GM11168 (cell line): ENCODE data around the gene EYA2.

Experiments used
- in situ Hi-C: fragments of 300-500 bp; cut with MboI; formaldehyde crosslinking; loops from one replicate; pipeline ENCODE4 v1.12.0; 2022; ENCODE audit warnings: low sequenced_read_pairs; ENCODE audit not compliant: unreplicated experiment

Gene EYA2

DNA sequence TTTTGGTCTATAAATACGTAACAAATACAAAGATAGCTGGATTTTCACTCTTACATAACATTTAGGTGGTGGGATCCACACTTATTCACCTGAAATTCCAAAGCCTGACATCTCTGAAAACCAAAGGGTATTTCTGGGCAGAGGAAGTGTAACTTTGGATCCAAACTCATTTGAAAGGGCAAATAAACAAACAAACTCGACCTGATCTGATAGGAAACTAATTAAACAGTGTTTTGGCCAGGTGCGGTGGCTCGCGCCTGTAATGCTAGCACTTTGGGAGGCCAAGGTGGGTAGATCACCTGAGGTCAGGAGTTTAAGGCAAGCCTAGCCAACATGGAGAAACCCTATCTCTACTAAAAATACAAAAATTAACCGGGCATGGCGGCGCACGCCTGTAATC, 332.9 kb downstream of the EYA2 start:
- in situ Hi-C loops, result no loop called here

DNA sequence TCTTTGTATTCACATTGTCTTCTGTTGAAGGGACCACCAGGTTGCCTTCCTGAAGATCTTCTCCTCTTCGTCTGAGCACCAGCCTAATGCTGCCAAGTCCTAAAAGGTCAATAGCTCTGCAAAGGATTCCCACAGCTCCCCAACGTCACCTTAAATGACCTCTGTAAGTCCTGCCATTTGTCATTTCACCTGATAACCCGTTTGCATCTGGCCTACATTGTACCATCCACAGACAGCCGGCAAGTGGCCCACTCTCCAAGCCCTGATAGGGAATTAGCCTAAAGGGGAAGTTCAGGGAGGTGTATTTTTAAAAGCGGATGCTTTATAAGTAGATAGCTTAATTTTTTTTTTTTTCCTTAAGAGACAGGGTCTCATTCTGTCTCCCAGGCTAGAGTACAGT, 334.0 kb downstream of the EYA2 start:
- in situ Hi-C loops, result no loop called here

DNA sequence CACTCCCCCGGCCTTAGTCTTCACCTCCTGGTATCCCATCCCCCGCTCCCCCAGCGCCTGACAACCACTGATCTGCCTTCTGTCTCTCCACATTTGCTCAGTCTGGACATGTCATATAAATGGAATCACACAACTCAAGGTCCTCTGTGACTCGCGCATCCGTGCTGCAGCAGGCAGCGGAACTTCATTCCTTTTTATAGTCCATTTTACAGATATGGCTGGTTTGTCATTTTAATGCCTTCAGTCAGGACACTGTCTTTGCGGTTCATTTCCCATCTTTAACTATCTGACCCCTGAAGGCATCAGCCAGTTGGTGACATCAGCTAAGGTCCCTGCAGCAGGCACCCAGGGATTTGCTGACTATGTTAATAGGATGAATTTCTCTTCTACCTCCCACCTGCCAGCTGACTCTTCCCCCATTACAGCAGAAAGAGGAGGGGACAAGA, 336.2 kb downstream of the EYA2 start:
- in situ Hi-C loops, result no loop called here

DNA sequence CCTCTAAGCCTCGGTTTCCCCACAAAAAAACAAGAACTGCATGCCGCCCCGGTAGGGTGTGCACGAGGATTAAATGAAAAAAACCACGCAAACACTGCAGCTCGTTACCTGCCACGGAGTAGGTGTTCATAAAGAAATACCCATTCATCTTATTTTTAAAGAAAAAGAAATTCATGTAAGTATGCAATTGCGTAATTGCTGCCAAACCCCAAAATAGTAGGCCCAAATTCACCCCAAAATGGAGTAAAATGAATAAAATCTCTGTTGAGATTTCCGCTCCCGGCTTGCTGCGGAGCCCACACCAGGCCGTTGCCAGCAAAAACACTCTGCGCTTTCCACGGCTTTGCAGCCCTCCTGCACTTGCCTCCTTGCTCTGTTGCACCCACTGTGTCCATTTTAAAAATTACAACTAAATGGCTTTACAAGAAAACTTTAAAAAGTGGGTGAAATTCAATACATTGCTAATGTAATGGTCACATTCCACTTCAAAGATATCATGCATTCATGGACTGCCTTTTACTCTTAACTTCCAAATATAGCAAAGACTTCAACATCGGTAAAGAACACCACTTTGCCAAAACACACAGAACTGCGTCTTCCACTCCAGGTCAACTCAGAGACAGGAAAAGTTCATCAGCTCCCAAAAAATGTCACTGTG, 336.9 kb downstream of the EYA2 start:
- in situ Hi-C loops, result no loop called here

DNA sequence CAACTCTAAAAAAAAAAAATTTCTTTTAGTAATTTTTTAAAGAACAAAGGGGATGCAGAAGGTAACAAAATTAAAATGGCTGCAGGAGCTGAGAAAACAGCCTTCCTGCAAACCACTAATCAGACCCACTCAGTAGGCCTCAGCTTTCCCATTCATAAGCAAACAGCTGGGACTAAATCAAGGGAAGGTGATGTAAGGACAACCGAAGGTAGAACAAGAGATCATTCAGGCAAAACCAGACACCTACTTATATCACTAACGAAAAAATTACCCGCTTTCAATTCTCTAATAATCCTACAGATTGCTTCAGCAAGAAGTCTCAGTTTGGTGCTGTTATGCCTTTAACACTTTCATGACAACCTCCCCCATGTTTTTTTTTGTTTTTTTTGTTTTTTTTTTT, 337.9 kb downstream of the EYA2 start:
- in situ Hi-C loops, result no loop called here

DNA sequence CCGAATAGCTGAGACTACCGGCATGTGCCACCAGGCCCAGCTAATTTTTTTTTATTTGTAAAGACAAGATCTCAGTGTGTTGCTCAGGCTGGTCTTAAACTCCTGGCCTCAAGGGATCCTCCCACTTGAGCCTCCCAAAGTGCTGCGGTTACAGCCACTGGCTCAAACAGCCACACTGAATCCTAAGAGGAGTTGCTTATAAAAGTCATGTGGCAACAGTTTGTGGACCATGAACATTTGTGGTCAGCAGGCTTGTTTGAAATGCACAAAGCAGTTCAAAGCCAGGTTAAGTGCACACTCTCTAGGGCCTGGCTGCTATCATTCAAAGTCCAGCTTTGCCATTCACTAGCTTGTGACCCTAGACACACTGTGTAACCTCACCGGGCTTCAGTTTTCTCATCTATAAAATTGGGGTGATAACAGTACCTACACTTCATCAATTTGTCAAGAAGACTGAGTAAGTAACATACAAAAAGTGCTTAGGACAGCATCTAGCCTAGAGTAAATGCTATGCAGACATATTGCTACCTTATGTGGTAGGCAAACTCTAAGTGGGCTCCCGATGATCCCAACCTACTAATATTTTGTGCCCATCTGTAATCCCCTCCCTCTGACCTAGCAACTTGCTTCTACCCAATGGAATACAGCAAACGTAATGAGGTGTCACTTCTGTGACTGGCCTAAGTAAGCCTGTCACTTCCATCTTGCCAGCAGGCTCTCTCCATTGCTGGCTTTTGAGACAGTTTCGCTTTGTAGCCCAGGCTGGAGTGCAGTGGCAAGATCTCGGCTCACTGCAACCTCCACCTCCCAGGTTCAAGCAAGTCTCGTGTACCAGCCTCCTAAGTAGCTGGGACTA, 338.9 kb downstream of the EYA2 start:
- in situ Hi-C loops, result no loop called here

DNA sequence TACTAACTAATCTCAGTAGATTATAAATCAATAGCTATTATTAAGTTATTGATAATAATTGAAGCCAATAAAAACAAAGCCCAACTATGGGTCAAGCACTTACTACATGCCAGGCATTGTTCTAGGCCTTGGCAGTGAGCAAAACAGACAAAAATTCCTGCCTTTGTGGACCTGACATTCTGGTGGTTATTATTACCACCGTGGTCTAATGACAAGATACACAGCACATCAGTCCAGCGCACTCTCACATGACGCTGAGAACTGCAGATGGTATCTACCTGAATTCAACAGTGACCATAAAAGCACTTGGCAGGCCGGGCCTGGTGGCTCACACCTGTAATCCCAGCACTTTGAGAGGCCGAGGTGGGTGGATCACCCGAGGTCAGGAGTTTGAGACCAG, 340.5 kb downstream of the EYA2 start:
- in situ Hi-C loops, result no loop called here

DNA sequence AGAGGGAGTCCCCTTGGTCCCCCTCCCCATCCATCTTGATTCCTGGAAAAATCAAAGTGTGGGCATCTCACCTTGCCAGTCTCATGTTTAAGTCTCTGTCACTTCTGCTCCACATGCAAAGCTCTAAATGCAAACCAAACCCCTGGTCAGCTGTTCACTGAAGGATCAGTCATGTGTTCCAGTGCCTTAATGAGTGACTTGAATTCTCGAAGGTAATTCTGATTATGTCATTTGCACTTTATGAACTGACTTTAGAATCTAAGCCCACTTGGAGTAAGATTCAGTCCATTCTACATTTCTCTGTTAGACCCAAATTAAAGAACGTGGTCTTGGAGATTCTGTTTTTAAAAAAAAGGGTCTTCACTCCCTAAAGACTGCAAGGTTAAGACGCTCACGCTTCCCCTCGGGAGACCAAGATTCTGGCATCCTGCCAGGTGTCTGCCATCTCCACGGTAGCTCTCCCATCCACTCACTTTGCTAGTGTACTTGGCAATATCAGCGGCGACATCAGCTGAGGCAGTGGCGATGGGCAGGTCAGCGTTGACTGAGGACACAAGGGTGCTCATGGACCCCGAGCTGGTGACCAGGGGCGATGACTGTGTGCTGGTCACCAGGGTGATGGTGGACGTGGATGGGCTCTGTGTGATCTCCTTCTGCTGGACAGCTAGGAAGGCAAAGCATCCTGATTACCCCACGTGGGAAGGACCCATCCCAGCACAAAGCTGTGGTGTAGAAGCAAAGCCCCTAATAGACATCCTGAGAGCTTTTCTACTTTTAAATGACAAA, 341.4 kb downstream of the EYA2 start:
- in situ Hi-C loops, result no loop called here

DNA sequence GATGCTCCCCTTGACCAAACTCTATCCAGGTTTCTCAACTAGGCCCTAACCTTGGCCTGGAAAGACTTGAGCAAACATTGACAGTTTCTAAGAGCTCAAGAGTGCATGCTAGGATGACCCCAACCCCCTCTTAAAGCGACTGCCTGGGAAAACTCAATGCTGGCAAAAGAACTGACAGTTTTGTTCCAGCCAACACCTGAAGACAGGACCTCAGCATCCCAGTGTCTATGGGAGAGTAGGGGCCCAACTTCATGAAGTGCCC, 341.9 kb downstream of the EYA2 start:
- in situ Hi-C loops, result no loop called here

DNA sequence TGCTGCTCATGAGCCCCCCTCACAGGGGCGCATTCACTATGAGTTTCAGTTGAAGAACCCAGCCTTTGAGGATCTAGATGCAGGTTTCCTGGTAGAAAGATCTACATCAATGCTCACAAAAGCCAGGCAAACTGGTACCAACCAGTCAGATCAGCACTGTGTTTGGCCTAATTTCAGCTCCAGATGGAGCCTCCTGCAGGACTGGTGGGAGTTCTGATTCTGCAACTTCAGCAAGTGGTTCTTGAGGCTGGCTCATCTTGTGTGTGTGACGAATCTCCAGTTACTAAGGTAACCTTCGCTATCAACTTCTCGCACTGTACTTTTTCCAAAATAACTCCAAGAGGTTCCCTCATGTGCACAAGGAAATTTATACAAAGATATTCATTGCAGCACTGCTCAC, 343.1 kb downstream of the EYA2 start:
- in situ Hi-C loops, result no loop called here
